ENCODE results near the gene SAP25.
"Not testable (repeated sequence)": the region's sequence is repeated elsewhere in the genome, so short reads cannot be mapped to it uniquely, and the experiment has no call there.

SAP25 gene

DNA sequence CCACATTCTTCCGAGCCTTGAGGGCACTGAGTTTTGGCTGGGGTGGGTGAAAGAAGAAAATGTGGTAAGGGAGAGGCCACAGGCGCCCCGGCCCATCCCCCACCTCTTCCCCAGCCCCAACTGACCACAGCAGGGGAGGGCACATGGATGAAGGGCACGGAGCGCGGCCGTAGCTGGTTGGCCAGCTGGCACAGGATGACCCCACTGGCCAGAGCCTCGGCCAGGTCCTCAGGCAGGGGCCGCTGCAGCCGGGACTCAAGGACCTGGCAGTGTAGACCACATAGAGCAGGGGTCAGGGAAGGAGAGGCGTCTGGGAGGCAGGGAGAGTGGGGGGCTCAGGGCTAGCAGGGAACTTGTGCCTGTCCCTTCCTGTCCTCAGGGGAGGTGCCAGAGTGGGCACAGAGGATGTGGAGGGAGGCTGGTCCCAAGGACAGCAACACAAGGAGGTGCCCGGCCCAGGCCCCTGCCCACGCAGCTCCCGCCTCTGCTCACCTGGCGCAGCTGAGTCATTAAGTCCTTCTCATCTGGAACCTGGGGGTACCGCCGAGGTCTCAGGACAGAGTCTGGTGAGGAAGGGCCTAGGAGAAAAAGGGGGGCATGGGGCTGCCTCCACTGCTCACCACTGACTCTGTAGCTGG is 2.2 kb upstream of the SAP25 start:
- DNase-seq (ENCODE audit: low spot score) = no peak

DNA sequence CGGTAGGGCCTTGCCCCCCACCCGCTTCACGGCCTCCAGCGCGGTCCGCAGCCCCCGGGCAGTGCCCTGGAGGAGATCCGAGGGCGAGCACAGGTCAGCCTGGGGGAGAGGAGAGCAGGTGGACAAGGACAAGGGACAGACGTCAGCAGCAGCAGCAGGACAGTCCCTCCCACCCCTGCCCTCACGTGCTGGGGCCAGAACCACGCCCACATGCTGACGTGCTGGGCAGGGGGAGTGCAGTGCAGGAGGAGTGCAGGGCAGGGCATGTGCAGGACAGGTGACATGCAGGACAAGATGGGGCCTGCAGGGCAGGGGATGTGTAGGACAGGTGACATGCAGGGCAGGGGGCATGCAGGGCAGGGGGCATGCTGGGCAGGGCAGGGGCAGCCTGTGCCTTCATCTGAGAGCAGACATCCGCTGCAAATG is 1.5 kb upstream of the SAP25 start:
- DNase-seq (ENCODE audit: low spot score) = no peak

DNA sequence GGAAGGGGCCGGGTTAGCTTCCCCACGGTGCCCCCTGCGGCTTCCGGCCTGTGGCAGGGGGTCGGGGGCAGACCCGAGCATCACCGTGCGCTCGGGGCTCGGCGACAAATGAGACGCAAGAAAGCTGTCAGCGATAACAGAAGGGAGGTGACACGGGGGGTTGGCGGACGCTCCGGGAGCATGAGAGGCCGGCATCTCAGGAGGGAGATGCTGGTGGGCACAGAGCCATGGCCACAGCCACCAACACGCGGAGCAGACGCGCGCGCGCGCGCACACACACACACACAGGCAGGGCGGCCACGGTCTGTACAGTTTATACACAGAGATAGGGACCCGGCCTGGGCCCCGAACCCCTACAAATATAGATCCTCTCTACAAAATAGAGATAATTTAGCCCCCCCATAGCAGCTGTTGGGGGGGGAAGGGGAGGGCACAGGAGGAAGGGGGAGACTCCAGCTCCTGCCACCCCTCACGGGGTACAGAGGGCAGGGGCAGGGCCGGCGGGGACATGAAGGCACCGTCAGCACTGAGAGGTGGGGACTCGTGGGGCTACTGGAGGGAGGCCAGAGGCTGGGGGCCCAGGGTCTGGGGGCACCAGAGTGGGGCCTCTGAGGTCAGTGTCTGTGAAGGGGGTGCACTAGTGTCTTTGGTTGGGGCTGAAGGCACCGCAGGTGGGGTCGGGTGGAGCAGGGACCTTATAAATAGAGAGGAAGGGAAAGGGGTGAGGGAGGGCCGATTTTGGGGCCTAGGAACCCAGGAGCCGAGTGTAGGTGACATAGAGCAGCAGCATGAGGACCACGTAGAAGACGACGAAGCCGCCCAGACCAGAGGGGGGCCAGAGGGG is 884 bp upstream of the SAP25 start:
- no peak for DNase-seq (ENCODE audit: low spot score)

DNA sequence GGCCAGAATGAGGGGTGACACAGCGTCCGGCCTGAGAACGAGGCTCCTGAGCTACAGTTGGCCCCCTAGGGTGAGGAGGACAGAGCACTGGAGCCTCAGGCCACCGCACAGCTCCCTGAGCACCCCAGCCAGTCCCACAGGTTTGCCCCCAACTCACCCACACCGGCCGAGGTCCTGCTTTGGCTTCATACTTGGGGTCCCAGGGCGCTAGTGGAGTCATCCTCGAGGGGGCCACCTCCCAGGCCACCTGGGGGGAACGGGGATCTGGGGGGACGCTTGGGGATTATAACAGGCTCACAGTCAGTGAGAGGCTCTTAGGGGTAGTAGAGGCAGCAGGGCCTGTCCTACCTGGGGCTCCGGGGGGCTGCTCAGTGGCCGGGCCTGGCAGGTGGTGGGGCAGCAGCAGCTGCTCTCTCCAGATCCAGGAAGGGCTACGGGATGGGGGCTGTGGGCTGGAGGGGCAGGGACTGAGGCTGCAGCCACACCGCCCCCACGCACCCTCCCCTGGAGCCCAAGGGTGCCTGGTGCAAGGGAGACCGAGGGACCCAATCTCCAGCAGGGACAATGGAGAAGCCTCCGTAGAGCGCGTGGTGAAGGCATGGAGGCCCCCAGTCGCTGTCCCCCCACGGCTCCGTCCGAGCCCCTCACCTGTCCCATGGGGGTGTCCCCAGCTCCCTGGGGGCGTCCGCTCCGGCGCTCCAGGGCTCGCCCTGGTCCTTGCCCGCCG is 588 bp downstream of the SAP25 start:
- no peak for DNase-seq (ENCODE audit: low spot score)

DNA sequence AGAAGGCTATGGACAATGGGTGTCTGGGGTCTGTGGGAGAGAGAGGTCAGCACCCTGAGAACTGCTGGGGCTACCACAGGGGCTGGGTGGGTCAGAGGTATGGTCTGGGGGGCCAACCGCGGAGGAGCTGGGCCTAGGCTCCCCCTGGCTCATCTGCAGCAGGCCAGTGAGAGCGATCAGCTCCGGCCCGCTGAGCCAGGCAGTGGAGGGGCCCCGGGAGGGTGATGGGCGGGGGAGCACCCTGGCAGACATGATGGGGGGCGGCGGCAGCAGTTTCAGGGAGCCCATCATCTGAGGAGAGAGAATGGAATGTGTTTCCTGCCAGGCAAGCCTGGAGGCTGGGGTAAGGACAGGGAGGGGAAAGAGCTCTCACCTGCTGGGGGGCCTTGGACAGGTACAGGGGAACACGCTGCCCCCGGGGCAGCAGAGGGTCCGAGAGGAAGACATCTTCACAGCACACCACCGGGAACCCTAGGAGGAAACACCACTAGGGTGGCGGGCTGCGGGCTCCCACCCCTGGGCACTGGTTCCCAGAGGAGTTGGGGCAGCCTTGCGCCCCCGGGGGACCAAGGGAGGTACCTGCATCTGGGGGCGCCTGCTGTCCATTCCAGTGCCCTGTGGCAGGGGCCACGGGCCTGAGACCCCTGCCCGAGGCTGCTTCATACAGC is 1.3 kb downstream of the SAP25 start:
- no peak for DNase-seq (ENCODE audit: low spot score)

DNA sequence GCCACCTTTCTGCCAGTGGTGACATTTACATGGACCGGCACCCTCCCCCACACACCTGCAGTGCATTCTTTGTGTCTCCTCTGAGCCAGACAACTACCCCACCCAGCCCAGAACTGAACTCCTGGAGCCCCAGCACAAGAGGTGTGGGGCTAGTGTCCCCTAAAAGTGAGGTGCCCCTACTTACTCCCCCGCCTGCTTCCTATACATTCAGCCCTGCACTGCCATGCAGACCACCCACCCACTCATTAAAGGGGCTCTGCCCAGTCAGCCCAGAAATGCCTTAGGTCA is 1.9 kb downstream of the SAP25 start:
- no peak for DNase-seq (ENCODE audit: low spot score)

DNA sequence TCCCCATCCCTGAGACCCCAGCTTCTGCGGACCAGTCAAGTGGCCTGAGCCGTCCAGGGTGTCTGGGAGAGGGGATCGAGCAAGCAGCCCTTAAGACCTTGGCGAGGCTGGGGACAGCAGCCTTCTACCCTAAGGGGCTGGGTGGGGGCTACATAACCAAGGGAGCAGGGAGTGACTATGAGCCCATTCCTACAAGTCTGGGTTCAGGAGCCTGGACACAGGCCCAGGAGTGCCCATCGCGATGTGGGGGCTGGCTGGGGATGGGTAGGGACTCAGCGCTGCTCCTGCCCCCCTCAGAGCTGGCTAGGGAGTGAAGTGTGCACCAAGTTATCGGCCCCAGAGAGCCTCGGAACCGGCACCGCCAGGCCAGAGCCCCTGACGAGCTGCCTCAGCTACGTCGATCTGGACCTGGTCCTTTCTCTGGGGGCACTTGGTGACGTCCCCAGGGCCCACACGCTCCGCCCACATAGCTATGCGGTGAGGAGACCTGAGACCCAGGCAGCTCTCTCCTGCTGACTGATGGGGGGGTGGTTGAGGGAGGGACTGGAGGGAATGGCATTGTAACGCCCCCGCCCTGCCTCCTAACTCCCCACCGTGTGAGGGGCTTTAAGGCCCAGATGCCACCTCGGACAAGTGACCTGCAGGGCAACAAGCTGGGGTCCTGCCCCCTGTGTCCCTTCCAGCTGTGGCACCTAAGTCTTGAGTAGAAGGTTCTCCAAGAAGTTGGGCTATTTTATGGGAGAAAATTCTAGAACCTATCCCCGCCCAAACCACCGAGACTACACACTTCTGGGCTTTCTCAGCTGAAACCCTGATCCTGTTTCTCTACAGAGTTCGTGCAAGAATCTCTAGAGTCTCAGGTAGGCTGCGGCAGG is 2.5 kb downstream of the SAP25 start:
- DNase-seq (ENCODE audit: low spot score) = peak; percentile 44

DNA sequence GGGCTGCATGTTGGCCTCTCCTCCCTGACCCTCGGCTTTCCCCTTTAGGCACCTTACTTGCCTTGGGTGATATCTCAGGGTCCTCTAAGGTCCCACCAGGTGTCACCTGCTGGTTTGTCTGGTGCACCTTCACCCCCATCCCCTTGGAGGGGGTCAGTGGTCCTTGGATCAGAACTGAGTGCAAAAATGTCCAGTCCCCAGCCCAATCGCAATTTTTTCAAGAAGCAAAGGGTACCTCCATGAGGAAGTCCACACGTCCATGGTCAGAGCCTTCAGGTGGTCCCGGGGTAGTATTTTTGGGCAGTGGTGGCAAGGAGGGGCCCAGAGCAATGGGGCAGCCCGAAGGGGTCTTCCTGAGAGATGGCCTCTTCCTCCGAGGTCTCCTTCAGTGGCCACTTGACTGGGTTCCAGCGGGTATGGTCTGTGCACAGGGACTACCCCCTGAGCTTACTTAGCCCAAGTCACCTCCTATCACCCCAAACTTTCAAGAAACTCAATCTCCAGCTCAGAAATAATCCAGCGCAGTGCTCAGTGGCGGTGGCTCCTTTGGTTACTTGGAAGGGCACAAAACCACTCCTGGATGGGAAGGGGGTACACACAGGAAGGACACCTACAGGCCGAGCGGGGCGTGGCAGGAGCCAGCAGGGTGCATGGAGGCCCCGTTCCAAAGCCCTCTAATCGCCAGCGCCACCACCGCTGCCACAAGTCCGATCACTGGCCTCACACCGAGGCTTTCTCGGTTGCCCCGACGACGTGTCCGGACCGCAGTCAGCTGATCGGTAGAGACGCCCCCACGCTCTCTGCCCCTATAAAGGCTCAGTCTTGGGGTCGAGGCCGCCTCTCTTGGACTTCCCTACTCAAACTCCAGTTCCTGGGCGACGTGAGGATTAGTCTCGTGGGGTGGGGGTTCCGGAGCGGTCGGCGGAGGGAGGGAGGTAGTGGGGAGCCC is 4.5 kb downstream of the SAP25 start:
- peak; percentile 73 for DNase-seq (ENCODE audit: low spot score)

DNA sequence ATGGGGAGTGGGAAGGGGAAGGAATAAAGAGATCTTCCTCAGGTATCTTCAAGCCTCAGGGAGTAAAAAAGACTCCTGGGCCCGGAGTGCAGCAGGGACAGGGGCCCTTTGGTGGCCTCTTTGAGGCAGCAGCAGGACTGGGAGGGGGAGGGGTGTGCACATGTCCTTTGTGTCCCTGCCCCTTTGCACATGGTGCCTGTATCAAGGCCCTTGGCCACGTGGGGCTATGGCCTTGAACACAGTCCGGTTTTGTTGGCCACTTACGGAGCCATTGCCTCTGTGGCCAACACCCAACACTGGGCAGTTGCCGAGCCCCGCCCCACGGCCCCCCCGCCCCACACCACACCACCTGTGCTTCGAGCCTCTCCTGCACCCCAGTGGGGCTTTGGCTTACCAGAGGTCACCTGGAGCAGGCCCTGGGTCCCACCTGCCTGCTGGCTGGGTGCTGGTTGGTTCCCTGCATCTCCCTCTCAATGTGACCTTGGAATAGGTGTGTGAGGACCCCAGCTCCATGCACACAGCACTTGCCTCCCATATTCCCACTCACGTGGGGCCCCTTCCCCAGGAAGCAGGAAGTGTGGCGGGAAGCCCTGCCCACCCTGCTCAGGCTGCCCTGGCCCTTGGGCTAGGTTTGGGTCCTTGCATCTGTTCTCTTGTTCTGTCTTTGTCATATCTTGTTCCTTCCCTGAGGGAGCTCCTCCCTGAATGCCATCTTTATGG is 5.4 kb downstream of the SAP25 start:
- DNase-seq (ENCODE audit: low spot score) = no peak

DNA sequence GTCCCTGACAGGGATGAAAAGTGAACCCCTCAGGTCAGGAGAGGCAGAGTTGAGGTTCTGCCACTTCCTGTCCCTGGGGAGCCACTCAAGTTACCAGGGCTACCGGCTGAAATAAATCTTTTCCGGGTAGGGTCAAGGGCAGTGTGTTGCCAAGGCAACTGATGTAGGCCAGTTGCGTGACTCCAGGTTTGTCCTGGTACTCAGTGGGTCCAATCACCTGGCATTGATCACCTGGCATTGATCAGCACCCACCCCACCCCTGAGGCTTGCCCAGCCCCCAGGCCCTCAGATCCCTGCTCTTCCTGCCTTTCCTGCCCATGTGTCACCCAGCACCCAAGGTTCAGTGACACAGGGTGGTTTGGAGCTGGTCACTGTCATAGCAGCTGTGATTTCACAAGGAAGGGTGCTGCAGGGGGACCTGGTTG is 5.9 kb downstream of the SAP25 start:
- no peak for DNase-seq (ENCODE audit: low spot score)

DNA sequence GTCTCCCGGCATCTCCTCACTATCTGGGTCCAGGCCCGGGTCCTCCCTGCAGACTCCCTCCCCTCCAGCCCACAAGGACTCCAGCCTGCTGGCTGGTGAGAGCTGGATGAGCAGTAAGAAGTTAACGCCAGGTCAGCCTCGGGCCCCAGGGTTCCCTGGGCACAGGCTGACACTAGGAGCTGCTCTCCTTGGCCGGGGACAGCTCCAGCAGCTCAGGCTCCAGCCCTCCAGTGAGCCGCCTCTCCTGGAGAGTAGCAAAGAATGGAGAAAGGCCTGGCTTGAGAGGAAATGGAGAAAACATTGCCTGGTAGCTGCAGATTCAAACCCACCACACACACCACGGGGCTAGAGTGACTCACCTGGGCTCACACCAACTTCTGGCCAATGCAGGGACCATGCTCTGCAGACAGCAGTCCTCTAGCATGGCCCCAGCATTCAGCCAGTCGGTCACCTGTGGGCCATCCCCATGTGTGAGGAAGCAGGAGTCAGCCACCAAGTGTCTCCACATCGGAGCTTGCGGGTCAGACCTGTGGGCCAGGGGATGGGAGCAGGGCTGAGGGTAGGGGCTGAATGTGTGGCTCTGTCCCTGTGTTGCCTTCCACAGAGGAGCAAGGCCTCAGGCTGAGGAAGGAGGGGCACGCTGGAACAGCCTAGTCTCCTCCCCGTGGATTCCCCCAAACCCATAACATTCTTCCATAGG is 6.5 kb downstream of the SAP25 start:
- no peak for DNase-seq (ENCODE audit: low spot score)

DNA sequence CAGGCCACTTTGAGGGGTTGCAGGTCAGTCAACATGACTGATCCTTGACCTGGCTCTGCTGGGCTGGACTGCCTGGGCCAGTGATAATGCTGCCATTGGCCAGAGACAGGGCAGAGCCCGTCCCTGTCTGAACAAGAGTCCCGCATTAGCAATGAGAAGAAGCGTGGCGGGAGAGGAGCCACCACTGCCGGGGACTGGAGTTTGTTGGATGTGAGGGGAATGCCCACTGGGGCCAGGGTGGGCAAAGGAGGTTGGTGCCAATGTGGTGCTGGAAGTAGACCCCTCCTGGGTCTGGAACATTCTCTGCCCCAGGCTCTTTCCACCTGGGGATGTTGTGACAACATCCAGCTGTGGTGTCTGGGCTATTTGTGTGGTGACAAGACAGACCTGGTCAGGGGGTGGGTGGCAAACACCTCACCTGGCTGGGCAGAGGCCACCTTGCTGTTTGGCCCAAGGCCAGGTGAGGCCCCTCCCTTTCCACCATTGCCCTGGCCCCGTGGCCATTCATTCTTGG is 7.6 kb downstream of the SAP25 start:
- no peak for DNase-seq (ENCODE audit: low spot score)

DNA sequence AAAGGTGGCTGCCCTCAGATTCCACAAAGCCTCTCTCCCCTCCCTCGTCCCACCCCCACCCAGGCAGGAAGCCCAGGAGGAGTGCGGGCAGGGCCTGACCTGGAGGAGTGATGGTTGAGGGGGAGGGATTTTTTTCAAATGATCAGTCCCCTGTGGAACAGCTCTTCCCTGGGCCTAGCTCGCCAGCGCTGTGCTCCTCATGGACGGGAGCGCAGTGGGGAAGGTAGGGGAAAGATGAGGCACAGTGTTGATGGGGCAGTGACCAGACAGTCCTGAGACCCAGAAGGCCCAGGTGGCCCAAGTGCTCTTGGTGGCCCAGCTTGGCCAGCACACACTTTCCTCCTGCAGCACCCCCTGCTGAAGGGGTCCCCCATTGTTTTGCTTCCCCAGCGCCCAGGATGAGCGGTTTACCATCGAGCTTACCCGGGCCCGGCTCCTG is 8.5 kb downstream of the SAP25 start:
- DNase-seq (ENCODE audit: low spot score) = no peak

DNA sequence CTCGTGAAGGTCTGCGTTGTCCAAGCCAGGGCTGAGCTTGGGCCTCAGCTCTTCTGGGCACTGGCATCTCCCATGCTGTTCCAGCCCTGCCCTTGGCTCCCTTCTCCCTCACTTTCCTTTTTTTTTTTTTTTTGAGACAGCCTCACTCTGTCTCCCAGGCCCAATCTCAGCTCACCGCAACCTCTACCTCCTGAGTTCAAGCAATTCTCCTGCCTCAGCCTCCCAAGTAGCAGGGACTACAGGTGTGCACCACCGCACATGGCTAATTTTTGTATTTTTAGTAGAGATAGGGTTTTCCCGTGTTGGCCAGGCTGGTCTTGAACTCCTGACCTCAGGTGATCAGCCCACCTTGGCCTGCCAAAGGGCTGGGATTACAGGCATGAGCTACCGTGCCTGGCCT is 9.3 kb downstream of the SAP25 start:
- not testable (repeated sequence) for DNase-seq (ENCODE audit: low spot score)

DNA sequence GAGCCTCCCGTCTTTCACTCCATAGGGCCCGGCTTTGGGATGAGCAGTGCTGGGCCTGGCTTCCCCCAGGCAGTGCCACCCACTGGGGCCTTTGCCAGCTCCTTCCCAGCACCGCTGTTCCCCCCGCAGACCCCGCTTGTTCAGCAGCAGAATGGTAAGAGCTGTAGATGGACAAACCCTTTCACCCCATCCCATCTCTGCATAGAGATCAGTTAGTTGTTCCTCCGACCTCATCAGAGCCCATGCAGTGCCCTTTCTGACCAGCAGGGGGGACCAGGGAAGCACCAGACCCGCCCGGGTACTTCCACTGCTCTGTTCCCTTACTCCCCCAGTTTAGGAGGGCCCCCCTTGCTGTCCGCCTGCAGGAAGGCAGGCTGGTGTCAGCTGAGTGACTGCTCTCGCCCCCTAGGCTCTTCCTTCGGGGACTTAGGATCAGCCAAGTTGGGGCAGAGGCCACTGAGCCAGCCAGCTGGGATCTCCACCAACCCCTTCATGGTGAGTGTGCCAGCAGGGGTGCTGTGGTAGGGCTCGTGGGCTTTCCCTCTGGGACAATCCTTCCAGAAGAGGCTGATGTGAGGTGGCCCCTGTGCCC is 9.8 kb downstream of the SAP25 start:
- peak; percentile 85 for DNase-seq (ENCODE audit: low spot score)

DNA sequence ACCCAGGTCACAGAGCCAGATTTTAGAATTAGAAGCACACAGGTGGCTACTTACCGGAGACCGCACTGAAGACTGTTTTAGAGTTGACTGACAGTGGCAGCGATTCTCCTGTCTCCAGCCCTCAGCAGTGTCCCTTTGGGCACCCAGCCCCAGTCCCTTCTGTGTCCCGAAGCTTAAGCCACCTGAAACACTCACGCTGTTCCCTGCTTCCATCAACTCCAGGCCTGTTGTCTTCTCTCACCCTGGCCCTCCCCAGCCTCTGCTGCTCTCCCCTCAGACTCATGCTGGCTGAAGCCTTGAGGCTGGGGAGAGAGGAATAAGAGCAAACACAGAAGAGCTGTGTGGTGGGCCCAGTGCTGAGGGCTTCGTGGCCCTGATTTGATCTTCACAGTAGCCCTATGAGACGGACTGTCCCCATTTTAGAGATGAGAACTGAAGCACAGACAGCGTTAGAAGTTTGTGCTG is 10.6 kb downstream of the SAP25 start:
- no peak for DNase-seq (ENCODE audit: low spot score)

DNA sequence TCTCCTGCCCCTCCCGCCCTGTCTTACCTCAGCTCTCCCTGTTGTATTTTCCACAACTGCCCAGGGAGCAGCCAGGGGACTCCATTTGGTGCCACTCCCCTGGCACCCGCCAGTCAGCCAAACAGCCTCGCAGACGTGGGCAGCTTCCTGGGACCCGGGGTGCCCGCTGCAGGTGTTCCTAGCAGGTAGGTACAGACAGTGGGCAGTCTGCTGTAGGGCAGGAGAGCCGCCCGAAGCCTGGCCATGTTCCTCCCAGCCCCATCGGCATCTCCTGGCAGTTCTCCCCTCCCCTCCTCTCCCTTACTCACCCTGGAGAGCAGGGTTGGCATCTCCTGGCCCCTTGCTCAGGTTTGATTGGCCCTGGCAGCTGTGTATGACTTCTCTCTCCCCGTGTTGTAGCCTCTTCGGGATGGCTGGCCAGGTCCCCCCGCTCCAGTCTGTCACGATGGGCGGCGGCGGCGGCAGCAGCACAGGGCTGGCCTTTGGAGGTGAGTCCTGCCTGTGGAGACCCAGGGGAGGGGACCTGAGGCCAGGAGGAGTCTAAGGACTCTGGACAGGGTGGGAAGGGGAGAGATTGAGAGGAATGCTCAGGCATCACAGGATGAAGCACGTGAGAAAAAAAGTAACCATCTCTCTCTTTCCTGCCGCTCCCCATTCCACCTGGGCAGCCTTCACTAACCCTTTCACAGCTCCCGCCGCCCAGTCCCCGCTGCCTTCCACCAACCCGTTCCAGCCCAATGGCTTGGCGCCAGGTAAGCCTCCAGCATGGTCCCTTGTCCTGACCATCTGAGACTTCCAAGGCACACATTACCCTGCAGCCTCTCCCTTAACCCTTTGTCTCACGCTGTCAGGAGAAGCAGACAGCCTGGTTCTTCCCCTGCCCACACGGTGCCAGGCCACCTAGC is 11.3 kb downstream of the SAP25 start:
- DNase-seq (ENCODE audit: low spot score) = no peak

All from iPS-NIHi11 (cell line).